Fibroblast of the aortic adventitia (primary cell): Measurements from ENCODE around the gene NRBF2. TPM values are rescaled to one million over a fixed set of nuclear protein-coding genes. Genes with fewer than 3 reads are reported as not detected.

ENCODE experiments used
- DNase-seq: peaks from one replicate; pipeline ENCODE4 v3.0.0-alpha.2; 2010; ENCODE audit warnings: low read depth
- H3K4me3 ChIP-seq: 2 replicates; pipeline ENCODE4 v1.5.1; 2011; ENCODE audit warnings: low read depth, mild to moderate bottlenecking, control low read depth, low read length, moderate library complexity
- small RNA-seq: library from RNA; depleted of rRNA; stranded (forward); fragments of <200 nt; gene quantifications from one replicate; pipeline ENCODE3, GENCODE V24; 2012
- total RNA-seq: library from RNA; depleted of rRNA; stranded (reverse); fragments of >200 nt; gene quantifications from 2 replicates; pipeline ENCODE4 v1.2.3, GENCODE V29; 2012; ENCODE audit warnings: low replicate concordance
- TF ChIP-seq, protein P1 (sequence below): IDR thresholded peaks from 2 replicates; pipeline ENCODE4 v1.5.1; 2011; ENCODE audit warnings: mild to moderate bottlenecking, low read length, control low read depth, inconsistent platforms; ENCODE audit not compliant: insufficient read depth

NRBF2 gene
- total RNA-seq, 1 donor, result 26.6 TPM

DNA sequence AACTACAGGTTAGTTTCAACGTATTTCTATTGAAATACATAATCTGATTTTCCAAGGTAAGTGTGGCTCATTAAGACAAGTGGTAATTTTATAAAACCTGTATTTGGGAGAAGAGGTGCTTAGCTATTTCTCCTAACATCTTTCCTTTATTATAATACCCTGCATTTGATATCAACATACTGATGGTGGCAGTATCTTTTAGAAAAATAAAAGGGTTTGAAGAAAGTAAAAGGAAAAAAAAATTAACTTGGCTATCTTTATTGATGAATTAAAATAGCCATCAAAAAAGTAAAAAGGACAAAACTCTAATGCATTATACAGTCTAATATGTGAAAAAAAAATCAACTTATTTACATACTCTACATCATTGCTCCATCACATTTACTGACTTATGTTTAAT lies 68.0 kb downstream of the NRBF2 start:
- TF ChIP-seq, protein P1, sequence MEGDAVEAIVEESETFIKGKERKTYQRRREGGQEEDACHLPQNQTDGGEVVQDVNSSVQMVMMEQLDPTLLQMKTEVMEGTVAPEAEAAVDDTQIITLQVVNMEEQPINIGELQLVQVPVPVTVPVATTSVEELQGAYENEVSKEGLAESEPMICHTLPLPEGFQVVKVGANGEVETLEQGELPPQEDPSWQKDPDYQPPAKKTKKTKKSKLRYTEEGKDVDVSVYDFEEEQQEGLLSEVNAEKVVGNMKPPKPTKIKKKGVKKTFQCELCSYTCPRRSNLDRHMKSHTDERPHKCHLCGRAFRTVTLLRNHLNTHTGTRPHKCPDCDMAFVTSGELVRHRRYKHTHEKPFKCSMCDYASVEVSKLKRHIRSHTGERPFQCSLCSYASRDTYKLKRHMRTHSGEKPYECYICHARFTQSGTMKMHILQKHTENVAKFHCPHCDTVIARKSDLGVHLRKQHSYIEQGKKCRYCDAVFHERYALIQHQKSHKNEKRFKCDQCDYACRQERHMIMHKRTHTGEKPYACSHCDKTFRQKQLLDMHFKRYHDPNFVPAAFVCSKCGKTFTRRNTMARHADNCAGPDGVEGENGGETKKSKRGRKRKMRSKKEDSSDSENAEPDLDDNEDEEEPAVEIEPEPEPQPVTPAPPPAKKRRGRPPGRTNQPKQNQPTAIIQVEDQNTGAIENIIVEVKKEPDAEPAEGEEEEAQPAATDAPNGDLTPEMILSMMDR, result no peak
- H3K4me3 ChIP-seq, result no peak overlapping the region
- no peak for DNase-seq

Small RNA genes lying within 50 kb of the gene (small RNA-seq; reads per million reads assigned to genes)
- not detected for gene RNU6-543P
